ENCODE measurements around the gene NFS1. TPM values are rescaled to one million over a fixed set of nuclear protein-coding genes. Genes with fewer than 3 reads are reported as not detected.

Gene NFS1
- polyA plus RNA-seq, 1 of the 3 experiments (the other 2 are of a cell fraction) = 75.6 TPM

DNA sequence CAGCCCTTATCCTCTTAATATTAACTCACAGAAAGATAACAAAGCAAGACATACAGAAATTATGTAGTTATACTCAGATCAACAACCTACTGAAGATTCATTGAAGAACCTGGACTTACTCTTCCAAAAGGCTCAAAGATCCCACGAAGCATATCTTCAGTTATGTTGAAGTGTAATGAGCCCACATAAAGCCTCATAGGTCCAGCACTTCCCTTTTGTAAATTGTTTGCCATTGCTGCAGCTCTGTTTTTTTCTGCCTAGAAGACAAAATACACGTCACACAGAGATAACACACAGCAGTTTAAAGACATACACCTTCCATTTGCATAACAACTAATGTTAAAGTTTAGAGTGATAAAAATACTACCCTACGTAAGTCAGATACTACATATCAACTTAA lies 22.5 kb upstream of the NFS1 start:
- Histone ChIP-seq H3K27me3 (ENCODE audit: insufficient read depth) (no peaks in the 10 kb centered on the region), H3K79me2 (ENCODE audit: insufficient read depth) (peaks cover 99% of the 10 kb centered on the region), H3K9me3 (no peaks in the 10 kb centered on the region), H3K9ac (no peak overlapping the region), H3K27ac (ENCODE audit: low read depth in 2 of 2, low read length in 1 of 2) (no peak overlapping the region), H3K4me2 (no peak overlapping the region), H2AFZ (ENCODE audit: low read depth) (no peak overlapping the region), H4K20me1 (ENCODE audit: insufficient read depth) (peaks cover 98% of the 10 kb centered on the region), H3F3A (replicated peaks; ENCODE audit: insufficient read depth) (peaks cover 60% of the 10 kb centered on the region), H3K36me3 (replicated peaks in 1 of 2; ENCODE audit: control insufficient read depth in 1 of 2, insufficient read depth in 2 of 2, low read length in 1 of 2) (peaks cover 82 to 92% of the 10 kb centered on the region in 2 experiments), H3K4me3 (ENCODE audit: low read depth in 2 of 2, low read length in 1 of 2) (no peak overlapping the region), H3K4me1 (ENCODE audit: control insufficient read depth in 1 of 2, insufficient read depth in 2 of 2, low read depth in 1 of 2, low read length in 1 of 2) (no peaks in the 10 kb centered on the region), H3K9me2 (no peaks in the 10 kb centered on the region)
- POLR2A ChIA-PET = interaction anchor here (0.7 kb wide), 1 partner anchor 21 kb away, joined by 3 read pairs; no protein-coding TSS in a partner anchor
- TF ChIP-seq FOXM1 (IDR thresholded peaks at IDR 0.05; ENCODE audit: low read depth) (no peak), RFX5 (IDR thresholded peaks at IDR 0.05; ENCODE audit: low read length) (no peak), FOSL2 (IDR thresholded peaks at IDR 0.05; ENCODE audit: borderline replicate concordance, low read depth) (no peak)
- CTCF ChIA-PET = no interaction called here
- WGBS (ENCODE audit: low lambda C conversion rate) = 88% methylated on average over 3 of the region's 3 CpGs
- DNase-seq = no peak

GRCh38 chr20:35721219-35721618 lies 22.1 kb upstream of the NFS1 start:
- ChIA-PET POLR2A (no interaction called here), CTCF (no interaction called here)
- Histone ChIP-seq H3K4me2 (no peak overlapping the region), H2AFZ (ENCODE audit: low read depth) (no peak overlapping the region), H3K36me3 (replicated peaks in 1 of 2; ENCODE audit: control insufficient read depth in 1 of 2, insufficient read depth in 2 of 2, low read length in 1 of 2) (peaks cover 82 to 92% of the 10 kb centered on the region in 2 experiments), H3K9me2 (no peaks in the 10 kb centered on the region), H3K9me3 (no peaks in the 10 kb centered on the region), H3F3A (replicated peaks; ENCODE audit: insufficient read depth) (peaks cover 59% of the 10 kb centered on the region), H3K9ac (no peak overlapping the region), H4K20me1 (ENCODE audit: insufficient read depth) (peaks cover 97% of the 10 kb centered on the region), H3K4me1 (ENCODE audit: control insufficient read depth in 1 of 2, insufficient read depth in 2 of 2, low read depth in 1 of 2, low read length in 1 of 2) (no peaks in the 10 kb centered on the region), H3K79me2 (ENCODE audit: insufficient read depth) (peaks cover 99% of the 10 kb centered on the region), H3K27ac (ENCODE audit: low read depth in 2 of 2, low read length in 1 of 2) (no peak overlapping the region), H3K4me3 (ENCODE audit: low read depth in 2 of 2, low read length in 1 of 2) (no peak overlapping the region), H3K27me3 (ENCODE audit: insufficient read depth) (no peaks in the 10 kb centered on the region)
- TF ChIP-seq GATA2 (CRISPR knock-in tag; IDR thresholded peaks at IDR 0.05) = no peak
- no peak for TF ChIP-seq TCF12 (IDR thresholded peaks at IDR 0.05)
- no peak for TF ChIP-seq SIN3A (IDR thresholded peaks at IDR 0.05; ENCODE audit: borderline replicate concordance, low read depth, low read length)
- no peak for TF ChIP-seq IRF3 (IDR thresholded peaks at IDR 0.05; ENCODE audit: low read depth, low read length)
- TF ChIP-seq MXI1 (IDR thresholded peaks at IDR 0.05; ENCODE audit: low read depth, low read length) = no peak
- TF ChIP-seq GABPA (IDR thresholded peaks at IDR 0.05; ENCODE audit: low read depth) = no peak
- TF ChIP-seq CHD2 (IDR thresholded peaks at IDR 0.05; ENCODE audit: low read length, partially characterized antibody) = no peak
- no peak for TF ChIP-seq TEAD4 (IDR thresholded peaks at IDR 0.05; ENCODE audit: borderline replicate concordance, insufficient read depth)
- no peak for TF ChIP-seq NRF1 (IDR thresholded peaks at IDR 0.05; ENCODE audit: low read depth, low read length)
- no peak for TF ChIP-seq USF1 (IDR thresholded peaks at IDR 0.05; ENCODE audit: borderline replicate concordance, low read depth)
- no peak for DNase-seq
- 95% methylated on average over 3 of the region's 3 CpGs for WGBS (ENCODE audit: low lambda C conversion rate)
